ENCODE data around the gene ACOT12. TPM values are rescaled to one million over a fixed set of nuclear protein-coding genes. Genes with fewer than 3 reads are reported as not detected.

The ACOT12 gene
- total RNA-seq, 1 donor from 2014 or later: not detected

DNA sequence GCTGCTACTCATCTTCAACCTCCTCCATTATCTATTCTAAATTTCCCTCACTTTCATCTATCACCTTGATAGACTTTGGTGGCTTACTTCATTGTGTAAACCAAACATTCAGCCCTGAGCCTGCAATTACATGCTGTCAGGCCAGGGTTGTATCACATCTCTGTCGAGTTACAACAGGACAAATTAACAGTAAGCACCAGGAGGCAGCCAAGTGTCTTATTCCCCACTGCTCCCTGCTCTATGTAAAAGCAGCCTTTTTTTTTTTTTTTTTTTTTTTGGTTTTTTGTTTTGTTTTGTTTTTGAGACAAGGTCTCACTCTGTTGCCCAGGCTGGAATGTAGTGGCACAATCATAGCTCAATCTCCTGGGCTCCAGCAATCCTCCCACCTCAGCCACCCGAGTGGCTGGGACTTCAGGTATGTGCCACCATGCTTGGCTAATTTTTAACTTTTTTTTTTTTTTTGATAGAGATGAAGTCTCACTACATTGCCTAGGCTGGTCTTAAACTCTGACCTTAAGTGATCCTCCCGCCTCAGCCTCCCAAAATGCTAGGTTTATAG lies 107.8 kb downstream of the ACOT12 start:
- intact Hi-C loops (cut with micrococcal nuclease): loop anchor here (5.0 to 10.0 kb wide), 2 partner anchors 324 to 411 kb away; partner anchors contain the start of gene RASGRF2
- no peak overlapping the region for H3K27ac Mint-ChIP-seq
- H3K36me3 Mint-ChIP-seq (ENCODE audit: low read depth): peaks cover 5% of the 10 kb centered on the region
- DNase-seq: no peak
- no peaks in the 10 kb centered on the region for H3K27me3 Mint-ChIP-seq
- no peaks in the 10 kb centered on the region for H3K9me3 Mint-ChIP-seq
- no peak overlapping the region for H3K4me3 Mint-ChIP-seq
- peaks cover 14% of the 10 kb centered on the region for H3K4me1 Mint-ChIP-seq

DNA sequence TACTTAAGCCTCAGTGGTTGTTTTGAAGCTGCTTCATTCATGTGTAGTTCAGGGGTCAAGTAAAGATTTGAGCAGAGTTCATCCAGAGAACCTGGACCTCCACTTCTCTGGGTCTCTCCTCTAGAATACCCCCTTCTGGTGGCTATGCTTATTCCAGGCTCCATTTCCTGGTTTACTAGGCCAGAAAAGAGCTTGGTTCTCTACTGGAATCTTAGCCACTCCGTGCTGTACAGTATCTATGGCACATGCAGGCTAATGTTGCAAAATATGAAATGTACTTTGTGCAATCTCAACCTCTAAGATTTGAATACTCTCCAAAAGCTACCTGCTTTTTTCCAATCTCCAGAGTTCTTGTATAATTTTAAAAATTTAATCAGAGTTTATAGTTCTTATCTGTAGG lies 110.0 kb downstream of the ACOT12 start:
- intact Hi-C loops (cut with micrococcal nuclease): loop anchor here (2.0 to 10.0 kb wide), 2 partner anchors 17 to 409 kb away; partner anchors contain the start of gene ZCCHC9
- no peak for DNase-seq
- Mint-ChIP-seq H3K4me3 (no peak overlapping the region), H3K27me3 (no peaks in the 10 kb centered on the region), H3K4me1 (peaks cover 5% of the 10 kb centered on the region), H3K27ac (no peak overlapping the region), H3K9me3 (peaks cover 6% of the 10 kb centered on the region), H3K36me3 (ENCODE audit: low read depth) (no peaks in the 10 kb centered on the region)

Other genes starting within 250 kb of the ACOT12 start
- not detected in 2 replicates for gene CKMT2, start 160.8 kb downstream of the ACOT12 start, total RNA-seq
- 48.5 and 49.7 TPM in 2 replicates for gene ZCCHC9, start 92.5 kb downstream of the ACOT12 start, total RNA-seq